ENCODE data around the gene IER5L.

Gene IER5L

DNA sequence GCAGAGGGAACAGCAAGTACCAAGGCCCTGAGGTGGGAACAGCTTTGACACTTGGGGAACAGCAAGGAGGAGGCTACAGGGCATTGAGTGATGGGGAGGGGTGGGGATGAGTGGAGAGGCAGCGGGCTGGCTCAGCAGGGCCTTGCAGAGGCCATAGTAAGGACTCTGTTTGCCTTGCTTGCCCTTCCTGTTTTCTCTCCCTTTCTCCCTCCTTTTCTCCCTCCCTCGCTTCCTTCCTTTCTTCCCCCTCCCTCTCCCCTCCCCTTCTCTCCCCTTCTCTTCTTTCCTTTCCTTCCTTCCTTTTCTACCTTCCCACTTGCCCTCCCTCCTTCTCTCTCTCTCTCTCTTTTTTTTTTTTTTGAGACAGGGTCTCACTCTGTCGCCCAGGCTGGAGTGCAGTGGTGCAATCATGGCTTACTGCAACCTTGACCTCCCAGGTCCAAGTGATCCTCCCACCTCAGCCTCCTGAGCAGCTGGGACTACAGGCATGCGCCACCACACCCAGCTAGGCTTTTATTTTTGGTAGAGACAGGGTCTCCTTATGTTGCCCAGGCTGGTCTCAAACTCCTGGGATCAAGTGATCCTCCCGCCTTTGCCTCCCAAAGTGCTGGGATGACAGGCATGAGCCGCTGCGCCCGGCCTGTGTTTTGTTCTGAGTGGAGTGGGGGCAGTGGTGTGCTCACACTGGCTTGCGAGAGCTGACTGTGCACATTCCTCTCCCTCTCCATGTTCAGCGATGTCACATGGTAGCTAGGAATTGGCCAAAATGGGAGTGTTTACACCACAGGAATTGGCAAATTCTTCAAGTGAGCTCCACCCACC, 17.1 kb downstream of the IER5L start:
- no peak for DNase-seq

DNA sequence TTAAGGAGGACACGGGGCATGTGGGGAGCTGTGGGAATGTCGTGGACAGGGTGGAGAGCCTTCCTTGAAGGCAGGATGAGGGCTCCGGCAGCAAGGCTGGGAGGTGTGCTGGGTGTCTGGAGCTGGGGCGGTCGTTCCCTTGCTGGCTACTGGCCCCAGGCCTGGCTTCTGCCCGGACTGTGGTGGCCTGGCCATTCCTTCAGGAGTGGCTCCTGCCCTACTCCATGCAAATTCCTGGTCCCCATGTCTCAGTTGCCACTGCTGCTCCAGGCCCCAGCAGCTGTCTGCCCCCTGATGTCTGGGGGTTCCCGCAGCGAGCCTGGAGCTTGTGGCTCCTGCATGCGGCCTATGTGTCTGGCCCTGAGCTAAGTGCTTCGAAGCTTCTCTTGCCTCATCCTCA, 21.9 kb downstream of the IER5L start:
- DNase-seq = no peak

DNA sequence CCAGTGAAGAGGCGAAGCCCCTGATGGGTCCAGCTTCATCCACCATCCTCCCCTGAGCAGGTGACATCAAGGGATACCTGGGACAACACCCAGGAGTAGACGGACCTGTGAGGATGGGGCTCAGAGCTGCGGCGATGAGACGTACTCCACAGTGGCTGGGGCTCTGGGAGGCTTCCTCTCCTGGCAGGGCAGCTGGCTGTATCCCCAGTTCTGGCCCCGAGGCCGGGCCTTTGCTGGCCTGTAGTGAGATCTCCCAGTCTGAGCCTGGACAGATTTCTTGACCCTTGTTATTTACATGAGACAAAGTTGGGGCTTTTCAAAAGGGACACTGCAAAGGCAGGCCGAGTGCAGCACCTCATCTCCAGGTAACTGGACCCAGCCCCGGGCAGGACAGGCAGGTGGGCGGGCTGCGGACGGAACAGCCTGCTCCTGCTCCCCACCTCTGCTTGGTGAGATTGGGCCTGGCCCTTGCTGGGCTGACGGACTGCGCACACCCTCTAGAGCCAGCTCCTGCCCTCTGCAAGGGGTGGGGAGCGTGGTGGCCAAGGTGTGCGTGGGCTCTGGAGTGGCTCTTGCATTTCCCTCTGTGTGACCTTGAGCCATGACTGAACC, 23.1 kb downstream of the IER5L start:
- DNase-seq = no peak

GRCh38 chr9:129151469-129151868, 26.6 kb downstream of the IER5L start:
- no peak for DNase-seq

DNA sequence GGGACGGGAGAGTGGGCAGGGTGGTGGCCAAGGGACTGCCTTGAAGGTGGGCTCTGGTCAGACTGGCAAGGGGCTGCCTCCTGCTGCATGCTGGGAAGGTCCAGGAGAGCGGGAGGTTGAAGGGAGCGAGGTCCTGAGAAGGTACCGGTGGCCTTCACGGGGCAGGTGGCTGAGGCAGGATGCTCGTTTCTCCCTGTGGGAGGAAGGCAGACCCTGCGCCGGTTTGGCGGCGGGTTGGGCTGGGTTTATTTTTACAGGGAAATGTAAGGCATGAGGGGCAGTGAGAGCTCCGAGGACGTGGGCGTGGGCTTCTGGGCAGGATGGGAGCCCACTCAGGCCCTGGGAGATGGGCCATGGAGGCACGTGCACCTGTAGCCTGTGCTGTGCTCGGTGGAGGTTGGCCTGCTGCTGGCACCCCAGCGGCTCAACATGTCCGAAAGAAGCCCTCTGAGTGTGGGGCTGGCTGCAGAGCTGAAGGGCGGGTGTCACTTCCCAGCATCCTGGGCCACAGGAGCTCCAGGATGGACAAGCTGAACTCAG, 27.3 kb downstream of the IER5L start:
- no peak for DNase-seq

GRCh38 chr9:129150122-129150521, 27.9 kb downstream of the IER5L start:
- no peak for DNase-seq

GRCh38 chr9:129149442-129149841, 28.6 kb downstream of the IER5L start:
- no peak for DNase-seq

DNA sequence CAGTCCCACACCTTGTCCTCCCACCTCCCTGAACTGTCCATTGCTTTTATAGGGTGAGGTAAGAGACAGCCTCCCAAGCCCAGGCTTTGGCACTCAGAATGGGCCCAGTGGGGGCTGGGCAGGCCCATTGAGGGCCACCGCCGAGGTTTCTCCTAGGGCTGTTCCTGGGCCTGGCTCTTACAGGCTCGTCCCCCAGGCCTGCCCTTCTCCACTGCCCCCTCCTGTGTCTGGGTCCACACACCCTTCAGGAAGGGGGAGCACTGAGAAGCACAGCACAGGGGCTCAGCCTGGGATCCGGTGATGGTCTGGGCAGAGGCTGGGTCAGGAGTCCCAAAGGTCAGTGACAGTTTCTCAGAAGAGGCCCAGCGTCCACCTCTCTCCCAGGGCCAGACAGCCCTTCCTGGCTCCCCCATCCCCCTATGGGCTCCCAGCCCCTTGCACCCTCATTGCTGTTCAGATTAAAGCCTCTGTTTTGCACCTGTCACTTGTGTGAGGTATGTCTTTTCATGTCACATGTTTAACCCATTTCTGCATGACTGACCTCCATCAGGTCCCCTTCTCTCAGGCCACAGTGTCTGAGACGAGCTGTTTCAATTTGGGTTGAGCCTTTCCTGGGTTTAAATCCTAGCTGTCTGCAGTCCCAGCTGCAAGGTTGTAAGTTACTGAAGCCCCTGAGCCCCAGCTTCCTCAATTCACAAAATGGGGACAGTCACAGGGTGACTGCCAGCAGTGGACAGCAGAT, 29.4 kb downstream of the IER5L start:
- no peak for DNase-seq

DNA sequence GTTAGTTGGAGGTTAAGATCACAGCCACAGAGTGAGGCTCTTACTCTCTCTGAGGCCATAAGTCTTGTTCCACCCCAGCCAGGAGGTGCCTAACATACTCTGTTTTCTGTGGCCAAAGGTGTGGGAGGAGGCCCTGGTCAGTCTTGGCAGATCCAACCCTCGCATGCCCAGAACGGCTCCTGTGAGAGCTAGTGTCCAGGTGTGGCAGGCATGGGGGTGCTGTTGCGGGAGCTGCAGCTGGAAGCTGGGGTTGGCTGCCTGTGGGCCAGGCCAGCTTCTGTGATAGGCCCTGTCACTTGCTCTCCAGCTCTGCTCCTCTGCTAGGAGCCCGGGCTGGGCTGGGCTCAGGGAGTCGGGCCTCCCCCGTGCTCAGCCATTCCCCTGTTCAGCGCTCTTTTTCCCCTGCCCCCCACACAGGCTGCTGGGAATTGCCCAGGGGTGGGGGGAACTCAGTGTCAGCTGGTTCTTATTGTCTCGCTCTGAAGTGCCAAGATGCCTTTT, 31.6 kb downstream of the IER5L start:
- no peak for DNase-seq

- DNase-seq = no peak
These were observed 32.2 kb downstream of the IER5L start for GRCh38 chr9:129145841-129146292.

- no peak for DNase-seq
These were observed 32.7 kb downstream of the IER5L start for GRCh38 chr9:129145316-129145715.

GRCh38 chr9:129143031-129143927, 34.8 kb downstream of the IER5L start:
- DNase-seq = peak; percentile 26 to 72 (median 29)

DNA sequence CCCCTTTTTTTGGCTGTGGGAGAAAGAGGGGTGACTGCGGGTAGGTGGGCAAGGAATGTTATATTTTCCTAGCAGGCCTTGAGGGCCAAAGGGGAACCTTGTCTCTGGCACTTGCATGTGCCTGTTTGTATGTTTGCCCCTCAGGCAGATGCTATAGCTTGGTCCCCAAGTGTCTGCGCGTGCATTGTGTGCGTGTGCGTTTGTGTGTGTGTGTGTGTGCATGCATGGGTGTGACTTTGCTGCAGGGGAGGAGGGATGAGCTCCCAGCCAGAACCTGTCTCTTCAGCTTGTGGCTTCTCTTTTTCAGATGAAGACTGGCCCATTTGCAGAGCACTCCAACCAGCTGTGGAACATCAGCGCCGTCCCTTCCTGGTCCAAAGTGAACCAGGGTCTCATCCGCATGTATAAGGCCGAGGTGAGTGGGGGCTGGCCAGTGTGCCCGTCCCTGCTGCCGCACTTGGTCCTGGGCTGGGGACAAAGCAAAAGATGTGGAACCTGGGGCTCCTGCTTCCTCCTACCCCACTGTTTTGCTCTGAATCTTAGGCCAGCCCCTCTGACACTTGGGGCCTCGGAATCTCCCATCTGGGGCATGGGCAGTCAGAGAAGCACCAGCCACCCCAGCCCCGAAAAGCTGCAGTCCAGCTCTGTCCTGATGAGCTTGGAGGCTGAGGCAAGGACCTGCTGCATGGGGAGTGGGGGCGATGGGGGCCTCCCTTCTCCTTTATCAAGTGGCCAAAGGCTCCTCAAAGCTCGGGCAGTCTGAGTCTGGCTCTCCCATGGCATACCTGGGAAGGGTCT, 35.7 kb downstream of the IER5L start:
- no peak for DNase-seq

DNA sequence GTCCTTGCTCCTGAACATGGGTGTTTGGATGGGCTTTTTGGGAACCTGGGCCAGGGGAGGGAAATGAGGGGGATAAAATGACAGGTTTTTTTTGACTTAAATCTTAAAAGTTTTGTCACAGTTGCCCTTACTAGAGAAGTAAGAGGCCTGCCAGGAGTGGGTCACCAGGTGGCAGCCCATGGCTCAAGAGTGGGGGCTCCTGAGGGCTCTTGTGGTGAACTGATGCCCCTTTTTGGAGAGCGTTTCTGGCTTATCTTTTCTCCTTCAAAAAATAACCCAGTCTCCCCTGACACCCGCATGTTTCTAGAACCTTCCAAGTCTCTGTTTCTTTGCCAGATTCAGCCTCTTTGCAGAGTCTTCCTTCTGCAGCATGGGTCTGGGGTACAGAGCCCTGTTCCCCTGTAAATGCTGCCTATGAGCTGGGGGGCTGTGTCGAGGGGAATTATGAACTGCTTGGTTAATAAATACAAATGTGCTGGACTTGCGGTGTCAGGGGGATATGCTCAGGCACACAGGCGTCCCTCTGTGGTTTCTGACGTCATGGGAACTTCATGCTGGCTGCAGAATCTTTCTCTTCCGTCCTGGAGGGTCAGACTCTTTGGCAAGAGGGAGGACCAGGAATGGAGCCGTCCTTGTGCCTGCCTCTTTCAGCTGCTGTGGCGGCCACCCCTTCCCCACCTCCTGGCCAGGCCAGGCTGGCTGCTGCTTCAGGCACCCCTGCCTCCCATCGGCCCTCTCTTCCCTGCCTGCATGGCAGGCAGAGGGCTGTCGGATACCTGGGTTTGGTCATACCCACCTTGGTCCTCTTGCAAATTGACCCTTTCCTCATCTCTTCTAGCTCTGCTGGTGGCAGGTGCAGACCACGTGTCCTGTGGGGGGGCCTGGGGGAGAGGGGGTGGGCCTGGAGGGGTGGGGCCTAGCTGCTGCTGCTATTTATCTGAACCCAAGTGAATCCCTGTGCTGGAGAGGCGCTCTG, 36.7 kb downstream of the IER5L start:
- DNase-seq = peak in 2 of 3 experiments; percentile 11 to 32

- peak; percentile 14 to 85 (median 77) for DNase-seq
These were observed 37.5 kb downstream of the IER5L start for GRCh38 chr9:129140397-129141065.

- peak; percentile 81 to 95 (median 90) for DNase-seq
These were observed 38.1 kb downstream of the IER5L start for GRCh38 chr9:129139993-129140396.

- DNase-seq = peak; percentile 72 to 92 (median 83)
These were observed 38.6 kb downstream of the IER5L start for GRCh38 chr9:129139233-129139992.

- DNase-seq = no peak
These were observed 39.4 kb downstream of the IER5L start for GRCh38 chr9:129138476-129139232.

Measured in NCI-H1417 (cell line).